Hair follicular keratinocyte (primary cell): Measurements from ENCODE around the gene BPIFB4. TPM values are rescaled to one million over a fixed set of nuclear protein-coding genes. Genes with fewer than 3 reads are reported as not detected.

ENCODE experiments used
- total RNA-seq: library from RNA; depleted of rRNA; stranded (reverse); fragments of >200 nt; gene quantifications from 2 replicates; pipeline ENCODE4 v1.2.3, GENCODE V29; 2015

The BPIFB4 gene
- total RNA-seq = not detected in 2 replicates

DNA sequence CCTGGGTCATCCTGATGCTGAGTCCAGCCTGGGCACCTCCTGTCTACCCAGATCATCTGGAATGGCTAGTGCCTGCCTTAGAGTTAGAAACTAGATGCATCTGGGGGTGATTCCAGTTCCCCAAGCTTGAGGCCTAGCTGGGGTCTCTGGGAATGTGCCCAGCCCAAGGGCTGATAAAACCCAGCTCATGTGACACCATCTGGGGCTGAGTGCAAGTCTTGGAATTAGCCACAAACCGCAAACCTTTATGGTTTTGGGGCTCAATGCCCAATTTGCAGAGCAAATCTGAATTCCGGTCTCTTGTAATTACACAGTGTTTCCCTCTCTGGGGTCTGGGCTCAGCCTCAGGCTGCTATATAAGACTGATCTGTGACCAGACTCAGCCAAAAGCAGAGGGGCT is at the start of gene BPIFB4:
TSS of gene BPIFB4 (plus strand) at position 385 of the 400 bp plus-strand sequence. CDS start 1,884 bp downstream, outside the sequence.

GRCh38 chr20:33031531-33031930 is 47.9 kb upstream of the BPIFB4 start, which contains the start of gene BPIFB6:
Gene BPIFB6, plus strand, starts transcription at chr20:33031648. Its CDS starts 0 bp downstream, at chr20:33031648.

DNA sequence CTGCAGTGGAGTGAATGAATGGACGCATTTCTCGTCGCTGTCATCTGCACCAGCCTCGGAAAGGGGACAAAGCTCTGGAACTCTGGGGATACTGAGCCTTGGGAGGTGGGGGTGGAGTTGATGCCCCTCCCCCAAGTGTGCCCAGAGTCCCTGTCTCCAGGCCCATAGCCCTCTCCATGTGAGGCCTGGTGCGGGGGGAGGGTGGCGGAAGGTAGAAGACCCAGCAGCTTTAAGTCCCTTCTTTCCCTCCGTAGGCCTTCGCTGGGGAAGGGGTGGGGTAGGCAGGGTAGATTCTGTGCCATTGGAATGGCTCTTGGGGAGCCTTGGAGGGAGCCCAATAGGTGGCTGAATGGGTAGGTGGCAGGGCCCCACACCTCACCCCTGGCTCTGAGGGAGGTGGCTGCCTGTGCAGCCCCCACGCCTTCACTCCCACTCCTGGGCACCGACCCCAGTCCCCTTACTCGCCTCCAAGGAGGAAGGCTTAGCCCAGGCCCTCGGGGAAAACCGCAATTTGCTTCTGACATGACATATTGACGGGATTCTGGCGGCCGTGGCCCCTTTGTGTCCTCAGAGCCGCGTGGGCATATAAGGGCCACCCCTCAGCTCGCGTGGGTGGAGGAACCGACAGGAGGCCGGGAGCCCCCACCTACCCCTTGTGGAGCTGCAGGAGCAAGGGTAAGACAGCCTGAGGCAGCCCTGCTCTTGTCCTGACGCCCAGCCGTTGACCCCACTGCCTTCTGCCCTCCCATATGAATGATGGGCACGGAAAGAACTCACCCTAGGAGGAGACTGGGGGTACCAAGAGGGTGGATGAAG is 25.9 kb upstream of the BPIFB4 start, which contains the start of gene BPIFB3:
TSS of gene BPIFB3 (plus strand) at position 613 of the 816 bp plus-strand sequence. CDS start 1,533 bp downstream, outside the sequence.

Other genes with a start within 250 kb of the BPIFB4 start
- gene EFCAB8, start 220.7 kb upstream of the BPIFB4 start, total RNA-seq = not detected in 2 replicates
- gene SUN5, start 75.2 kb upstream of the BPIFB4 start, total RNA-seq = not detected in 2 replicates
- gene BPIFB2, start 71.9 kb upstream of the BPIFB4 start, total RNA-seq = not detected in 2 replicates
- gene BPIFB6, start 48.0 kb upstream of the BPIFB4 start, total RNA-seq = not detected in 2 replicates
- not detected in 2 replicates for gene BPIFB3, start 25.7 kb upstream of the BPIFB4 start, total RNA-seq
- not detected in 2 replicates for gene BPIFA2, start 88.5 kb downstream of the BPIFB4 start, total RNA-seq
- gene BPIFA3, start 137.7 kb downstream of the BPIFB4 start, total RNA-seq = not detected in 2 replicates
- gene BPIFA1, start 156.4 kb downstream of the BPIFB4 start, total RNA-seq = not detected in 2 replicates
- not detected in 2 replicates for gene BPIFB1, start 203.6 kb downstream of the BPIFB4 start, total RNA-seq